Measurements from ENCODE around the gene RNF169.

Gene RNF169

DNA sequence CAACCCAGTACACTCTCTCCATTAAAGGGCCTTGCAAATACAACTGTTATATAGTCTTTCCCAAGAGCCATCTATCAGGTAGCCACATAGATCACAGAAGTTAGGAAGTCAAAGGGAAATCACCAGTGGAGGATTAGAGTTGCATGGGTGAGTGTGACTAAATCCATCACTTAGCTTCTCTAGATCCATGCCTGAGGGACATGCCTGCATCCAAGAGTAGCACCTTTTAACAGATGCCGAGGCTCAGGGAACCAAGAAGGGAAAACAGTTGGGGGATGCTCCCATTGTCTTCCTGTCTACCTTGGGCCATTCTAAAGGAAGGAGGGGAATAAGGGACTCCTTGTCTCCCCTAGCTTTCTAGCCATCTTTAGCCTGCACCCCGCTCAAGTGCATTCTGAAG is 122.4 kb downstream of the RNF169 start:
- no peak for DNase-seq (ENCODE audit: low spot score)

DNA sequence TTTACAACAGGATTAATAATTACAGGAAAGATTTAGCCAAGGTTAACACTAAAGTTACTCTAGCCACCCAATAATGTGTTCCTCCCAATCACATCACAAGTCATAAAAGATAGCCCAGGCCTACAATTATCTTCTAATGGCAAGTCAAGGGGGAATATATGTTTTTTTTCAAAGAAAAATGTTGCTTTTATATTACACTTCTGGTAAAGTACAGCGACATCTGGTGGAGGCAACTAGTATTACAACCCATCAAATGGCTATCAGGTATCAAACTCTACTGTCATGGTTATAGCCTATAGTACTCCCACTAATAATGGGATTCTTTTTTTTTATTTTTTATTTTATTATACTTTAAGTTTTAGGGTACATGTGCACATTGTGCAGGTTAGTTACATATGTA is 128.5 kb downstream of the RNF169 start:
- no peak for DNase-seq (ENCODE audit: low spot score)

Data from cerebellar cortex (tissue), 1 donor.